22Rv1 (cell line): ENCODE data around the gene MRPL23.

Experiments used
- ZFX ChIP-seq: fragments of 450-650 bp; IDR thresholded peaks from 2 replicates; pipeline ENCODE4 v1.6.1; 2017; ENCODE audit warnings: antibody characterized with exemption, borderline replicate concordance
- TF ChIP-seq, protein P1 (sequence below): fragments of 450-650 bp; IDR thresholded peaks from 2 replicates; pipeline ENCODE4 v1.5.1; 2017; ENCODE audit warnings: mild to moderate bottlenecking

DNA sequence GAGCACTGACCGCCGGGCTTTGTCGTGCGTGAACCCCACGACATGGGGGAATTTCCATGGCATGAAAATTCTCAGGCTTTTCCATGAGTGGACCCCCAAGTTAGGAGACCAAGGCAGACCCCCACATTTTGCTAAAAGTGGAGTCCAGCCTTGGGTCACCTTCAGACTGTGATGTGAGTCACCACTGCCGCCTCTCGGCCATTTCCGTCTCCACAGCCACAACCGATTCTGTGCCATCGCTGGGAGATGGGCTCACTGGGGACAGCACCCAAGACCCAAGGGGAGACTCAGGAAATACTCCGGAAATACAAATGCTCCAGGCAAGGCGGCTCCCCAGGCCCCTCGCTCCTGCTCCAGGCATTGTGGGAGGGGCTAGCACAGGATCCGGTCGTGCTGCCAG lies 51.7 kb downstream of the MRPL23 start:
- TF ChIP-seq, protein P1, sequence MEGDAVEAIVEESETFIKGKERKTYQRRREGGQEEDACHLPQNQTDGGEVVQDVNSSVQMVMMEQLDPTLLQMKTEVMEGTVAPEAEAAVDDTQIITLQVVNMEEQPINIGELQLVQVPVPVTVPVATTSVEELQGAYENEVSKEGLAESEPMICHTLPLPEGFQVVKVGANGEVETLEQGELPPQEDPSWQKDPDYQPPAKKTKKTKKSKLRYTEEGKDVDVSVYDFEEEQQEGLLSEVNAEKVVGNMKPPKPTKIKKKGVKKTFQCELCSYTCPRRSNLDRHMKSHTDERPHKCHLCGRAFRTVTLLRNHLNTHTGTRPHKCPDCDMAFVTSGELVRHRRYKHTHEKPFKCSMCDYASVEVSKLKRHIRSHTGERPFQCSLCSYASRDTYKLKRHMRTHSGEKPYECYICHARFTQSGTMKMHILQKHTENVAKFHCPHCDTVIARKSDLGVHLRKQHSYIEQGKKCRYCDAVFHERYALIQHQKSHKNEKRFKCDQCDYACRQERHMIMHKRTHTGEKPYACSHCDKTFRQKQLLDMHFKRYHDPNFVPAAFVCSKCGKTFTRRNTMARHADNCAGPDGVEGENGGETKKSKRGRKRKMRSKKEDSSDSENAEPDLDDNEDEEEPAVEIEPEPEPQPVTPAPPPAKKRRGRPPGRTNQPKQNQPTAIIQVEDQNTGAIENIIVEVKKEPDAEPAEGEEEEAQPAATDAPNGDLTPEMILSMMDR: no peak
- TF ChIP-seq ZFX: no peak
